Measurements from ENCODE around the gene PBX2.

DNA sequence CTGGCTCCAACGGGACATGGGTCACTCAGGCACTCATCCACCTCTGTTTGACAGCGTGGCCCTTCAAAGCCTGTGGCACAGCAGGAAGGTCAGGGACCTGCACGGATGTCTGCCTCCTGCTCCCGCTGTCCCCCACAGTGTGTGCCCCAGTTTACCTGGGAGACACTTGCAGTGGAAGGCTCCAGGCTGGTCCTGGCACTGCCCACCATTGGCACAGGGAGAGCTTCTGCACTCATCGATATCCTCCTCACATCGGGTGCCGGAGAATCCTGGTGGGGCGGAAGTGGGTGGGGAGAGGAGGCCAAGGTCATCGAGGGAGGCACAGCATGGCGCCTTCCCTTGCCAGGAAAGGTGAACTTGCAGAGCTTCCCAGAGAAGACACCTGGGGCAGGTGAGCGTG lies 27.0 kb upstream of the PBX2 start:
- TF ChIP-seq, protein P1, sequence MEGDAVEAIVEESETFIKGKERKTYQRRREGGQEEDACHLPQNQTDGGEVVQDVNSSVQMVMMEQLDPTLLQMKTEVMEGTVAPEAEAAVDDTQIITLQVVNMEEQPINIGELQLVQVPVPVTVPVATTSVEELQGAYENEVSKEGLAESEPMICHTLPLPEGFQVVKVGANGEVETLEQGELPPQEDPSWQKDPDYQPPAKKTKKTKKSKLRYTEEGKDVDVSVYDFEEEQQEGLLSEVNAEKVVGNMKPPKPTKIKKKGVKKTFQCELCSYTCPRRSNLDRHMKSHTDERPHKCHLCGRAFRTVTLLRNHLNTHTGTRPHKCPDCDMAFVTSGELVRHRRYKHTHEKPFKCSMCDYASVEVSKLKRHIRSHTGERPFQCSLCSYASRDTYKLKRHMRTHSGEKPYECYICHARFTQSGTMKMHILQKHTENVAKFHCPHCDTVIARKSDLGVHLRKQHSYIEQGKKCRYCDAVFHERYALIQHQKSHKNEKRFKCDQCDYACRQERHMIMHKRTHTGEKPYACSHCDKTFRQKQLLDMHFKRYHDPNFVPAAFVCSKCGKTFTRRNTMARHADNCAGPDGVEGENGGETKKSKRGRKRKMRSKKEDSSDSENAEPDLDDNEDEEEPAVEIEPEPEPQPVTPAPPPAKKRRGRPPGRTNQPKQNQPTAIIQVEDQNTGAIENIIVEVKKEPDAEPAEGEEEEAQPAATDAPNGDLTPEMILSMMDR (IDR thresholded peaks at IDR 0.05; ENCODE audit: low read length) = no peak
- TF ChIP-seq EZH2 (optimal IDR thresholded peaks at IDR 0.05; ENCODE audit: low read depth, low read length) (no peak), EZH2phosphoT487 (IDR thresholded peaks at IDR 0.05; ENCODE audit: low read length) (no peak)

Measured in MM.1S (cell line).